ENCODE measurements around the gene ZNF750.

GRCh38 chr17:82806645-82807044 is 33.2 kb downstream of the ZNF750 start:
- TF ChIP-seq CEBPB (IDR thresholded peaks at IDR 0.05) (no peak), YY1 (IDR thresholded peaks at IDR 0.05; ENCODE audit: low read depth) (no peak), EP300 (IDR thresholded peaks at IDR 0.05; ENCODE audit: borderline replicate concordance) (no peak), TAF1 (IDR thresholded peaks at IDR 0.05; ENCODE audit: low read depth) (no peak), FOXM1 (IDR thresholded peaks at IDR 0.05; ENCODE audit: borderline replicate concordance, low read depth) (no peak), NFIC (IDR thresholded peaks at IDR 0.05) (no peak), ZBTB7A (IDR thresholded peaks at IDR 0.05; ENCODE audit: low read depth) (no peak), USF1 (IDR thresholded peaks at IDR 0.05) (no peak), RAD21 (IDR thresholded peaks at IDR 0.05; ENCODE audit: low read depth) (no peak)
- TF ChIP-seq, protein P1, sequence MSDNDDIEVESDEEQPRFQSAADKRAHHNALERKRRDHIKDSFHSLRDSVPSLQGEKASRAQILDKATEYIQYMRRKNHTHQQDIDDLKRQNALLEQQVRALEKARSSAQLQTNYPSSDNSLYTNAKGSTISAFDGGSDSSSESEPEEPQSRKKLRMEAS (IDR thresholded peaks at IDR 0.05): no peak
